Measurements from ENCODE around the gene TCP11. TPM values are rescaled to one million over a fixed set of nuclear protein-coding genes. Genes with fewer than 3 reads are reported as not detected.
A peak's percentile ranks its signal among the peaks of the same experiment; 100 is the strongest.

Gene TCP11
- total RNA-seq, 4 donors from 2014 or later, result not detected

- Histone ChIP-seq H3K27ac (peak overlapping the region in 1 of 4 donors; percentile 50), H3K9me3 (no peaks in the 10 kb centered on the region), H3K4me1 (peaks cover 0 to 4% (median 0%) of the 10 kb centered on the region in 4 donors), H3K4me3 (no peak overlapping the region), H3K36me3 (no peaks in the 10 kb centered on the region), H3K27me3 (no peaks in the 10 kb centered on the region)
- TF ChIP-seq, protein P1, sequence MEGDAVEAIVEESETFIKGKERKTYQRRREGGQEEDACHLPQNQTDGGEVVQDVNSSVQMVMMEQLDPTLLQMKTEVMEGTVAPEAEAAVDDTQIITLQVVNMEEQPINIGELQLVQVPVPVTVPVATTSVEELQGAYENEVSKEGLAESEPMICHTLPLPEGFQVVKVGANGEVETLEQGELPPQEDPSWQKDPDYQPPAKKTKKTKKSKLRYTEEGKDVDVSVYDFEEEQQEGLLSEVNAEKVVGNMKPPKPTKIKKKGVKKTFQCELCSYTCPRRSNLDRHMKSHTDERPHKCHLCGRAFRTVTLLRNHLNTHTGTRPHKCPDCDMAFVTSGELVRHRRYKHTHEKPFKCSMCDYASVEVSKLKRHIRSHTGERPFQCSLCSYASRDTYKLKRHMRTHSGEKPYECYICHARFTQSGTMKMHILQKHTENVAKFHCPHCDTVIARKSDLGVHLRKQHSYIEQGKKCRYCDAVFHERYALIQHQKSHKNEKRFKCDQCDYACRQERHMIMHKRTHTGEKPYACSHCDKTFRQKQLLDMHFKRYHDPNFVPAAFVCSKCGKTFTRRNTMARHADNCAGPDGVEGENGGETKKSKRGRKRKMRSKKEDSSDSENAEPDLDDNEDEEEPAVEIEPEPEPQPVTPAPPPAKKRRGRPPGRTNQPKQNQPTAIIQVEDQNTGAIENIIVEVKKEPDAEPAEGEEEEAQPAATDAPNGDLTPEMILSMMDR (IDR thresholded peaks at IDR 0.05), result no peak
- TF ChIP-seq POLR2A (IDR thresholded peaks at IDR 0.05), result no peak
- DNase-seq, result no peak
Measured at GRCh38 chr6:35166116-35166515, 25.0 kb upstream of the TCP11 start.

GRCh38 chr6:35165630-35166071 lies 24.5 kb upstream of the TCP11 start:
- no peak for TF ChIP-seq POLR2A (IDR thresholded peaks at IDR 0.05)
- DNase-seq, result no peak
- H3K27me3 ChIP-seq, result no peaks in the 10 kb centered on the region
- peak overlapping the region in 1 of 4 donors; percentile 50 for H3K27ac ChIP-seq
- H3K4me1 ChIP-seq, result peaks cover 0 to 4% (median 0%) of the 10 kb centered on the region in 4 donors
- no peaks in the 10 kb centered on the region for H3K9me3 ChIP-seq
- H3K4me3 ChIP-seq, result no peak overlapping the region
- no peaks in the 10 kb centered on the region for H3K36me3 ChIP-seq

DNA sequence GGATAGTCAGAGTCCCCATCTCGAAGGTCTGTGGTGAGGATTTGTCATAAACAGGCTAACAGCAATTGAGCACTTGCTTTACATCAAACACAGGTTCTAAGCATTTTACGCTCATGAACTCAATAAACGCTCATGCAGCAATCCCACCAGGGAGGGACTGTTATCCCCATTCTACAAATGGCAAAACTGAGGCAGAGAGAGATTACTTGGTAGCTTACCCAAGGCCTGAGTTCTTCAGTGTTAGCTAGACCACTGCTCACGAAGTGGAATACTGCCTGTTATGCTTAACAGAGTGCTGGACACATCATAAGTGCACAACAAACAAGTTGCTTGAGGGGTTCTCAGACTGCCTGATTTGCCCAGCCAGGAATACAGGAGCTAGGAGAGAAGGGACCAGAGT lies 23.7 kb upstream of the TCP11 start:
- TF ChIP-seq, protein P1 (IDR thresholded peaks at IDR 0.05), result no peak
- no peak for TF ChIP-seq POLR2A (IDR thresholded peaks at IDR 0.05)
- Histone ChIP-seq H3K27ac (no peak overlapping the region), H3K4me3 (no peak overlapping the region), H3K9me3 (no peaks in the 10 kb centered on the region), H3K27me3 (no peaks in the 10 kb centered on the region), H3K36me3 (no peaks in the 10 kb centered on the region), H3K4me1 (peaks cover 0 to 4% (median 0%) of the 10 kb centered on the region in 4 donors)
- no peak for DNase-seq

DNA sequence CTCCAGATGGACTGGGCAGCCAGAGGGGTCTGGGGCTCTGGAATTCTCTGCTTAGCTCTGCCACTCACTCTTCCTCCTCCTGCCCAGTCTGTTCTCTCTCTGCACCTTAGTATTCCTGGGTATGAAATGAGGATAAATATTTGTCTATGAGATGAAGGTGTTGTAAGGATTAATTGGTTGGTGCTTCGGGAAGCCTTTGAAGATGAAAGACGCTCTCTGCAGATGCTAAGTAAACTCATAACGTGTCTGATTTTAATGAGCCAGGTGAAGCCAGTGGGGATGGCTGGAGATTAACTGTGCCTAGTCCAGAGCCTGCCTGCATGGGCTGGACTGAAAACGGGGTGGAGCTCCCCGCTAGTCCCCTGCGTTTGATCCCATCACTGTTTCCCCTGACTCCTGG lies 23.1 kb upstream of the TCP11 start:
- Histone ChIP-seq H3K27ac (no peak overlapping the region), H3K4me3 (no peak overlapping the region), H3K27me3 (no peaks in the 10 kb centered on the region), H3K36me3 (no peaks in the 10 kb centered on the region), H3K4me1 (peaks cover 0 to 4% (median 0%) of the 10 kb centered on the region in 4 donors), H3K9me3 (no peaks in the 10 kb centered on the region)
- no peak for DNase-seq
- no peak for TF ChIP-seq POLR2A (IDR thresholded peaks at IDR 0.05)
- TF ChIP-seq, protein P1 (IDR thresholded peaks at IDR 0.05), result no peak

DNA sequence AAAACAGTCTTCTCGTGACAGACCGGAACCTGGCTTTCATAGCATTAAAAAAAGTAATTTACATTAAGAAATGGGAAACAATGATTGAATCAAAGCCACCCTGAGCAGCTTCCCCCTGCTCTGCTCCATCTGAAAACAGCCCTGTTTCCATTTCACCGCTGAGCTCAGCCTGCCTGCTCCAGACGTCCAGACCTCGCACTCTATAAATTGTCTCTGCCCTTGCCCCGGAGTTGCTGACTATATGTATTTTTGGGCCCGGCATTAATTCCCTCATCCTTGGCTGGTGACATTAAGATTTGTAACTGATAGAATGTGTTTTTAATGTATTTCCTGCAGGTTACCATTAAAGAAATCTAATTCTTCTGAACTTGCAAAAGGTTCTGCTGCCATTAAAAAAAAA lies 22.7 kb upstream of the TCP11 start:
- no peak for DNase-seq
- no peaks in the 10 kb centered on the region for H3K36me3 ChIP-seq
- H3K4me1 ChIP-seq, result peaks cover 0 to 4% (median 0%) of the 10 kb centered on the region in 4 donors
- no peak overlapping the region for H3K4me3 ChIP-seq
- H3K9me3 ChIP-seq, result no peaks in the 10 kb centered on the region
- no peak overlapping the region for H3K27ac ChIP-seq
- H3K27me3 ChIP-seq, result no peaks in the 10 kb centered on the region
- TF ChIP-seq, protein P1 (IDR thresholded peaks at IDR 0.05), result no peak
- no peak for TF ChIP-seq POLR2A (IDR thresholded peaks at IDR 0.05)

DNA sequence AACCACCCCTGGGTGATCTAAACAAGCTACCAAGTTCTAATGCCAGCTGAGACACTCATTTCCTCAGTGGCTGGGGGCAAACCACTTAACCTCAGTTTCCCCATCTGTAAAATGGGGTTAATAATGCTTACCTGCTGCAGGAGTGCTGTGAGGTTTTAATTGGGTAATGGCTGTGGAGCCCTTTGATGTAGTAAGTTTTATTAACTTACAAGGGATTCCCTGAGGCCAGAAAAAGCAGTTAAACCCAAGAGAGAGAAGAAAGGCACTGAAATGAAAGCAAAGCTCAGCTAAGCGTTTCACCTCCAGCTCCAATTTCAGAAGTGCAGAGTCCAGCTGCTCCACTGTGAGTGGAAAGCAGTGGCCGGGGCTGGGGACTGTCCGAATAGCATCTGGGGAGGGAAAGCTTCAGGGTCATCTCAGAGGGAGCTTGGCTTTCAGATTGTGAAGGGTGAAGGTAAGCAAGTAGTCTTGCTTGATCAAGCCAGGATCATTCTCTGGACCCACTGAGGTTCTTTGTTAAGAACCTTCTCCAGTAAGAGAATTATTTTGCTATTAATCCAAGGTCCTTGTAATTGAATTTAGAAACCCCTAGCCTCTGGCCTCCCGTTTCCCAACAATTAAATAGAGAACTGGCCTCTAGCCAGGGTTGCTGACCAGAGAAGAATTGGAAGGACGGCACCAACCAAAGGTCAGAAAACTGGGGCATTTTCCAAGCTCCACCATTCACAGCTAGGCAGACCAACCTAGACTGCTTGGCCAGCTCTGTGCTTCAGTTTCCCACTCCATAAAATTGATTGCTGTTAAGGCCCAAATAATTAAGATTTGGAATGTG lies 20.9 kb upstream of the TCP11 start:
- no peak for DNase-seq
- Histone ChIP-seq H3K4me1 (peaks cover 0 to 4% (median 0%) of the 10 kb centered on the region in 4 donors), H3K9me3 (no peaks in the 10 kb centered on the region), H3K36me3 (no peaks in the 10 kb centered on the region), H3K27ac (no peak overlapping the region), H3K4me3 (no peak overlapping the region), H3K27me3 (no peaks in the 10 kb centered on the region)
- TF ChIP-seq POLR2A (IDR thresholded peaks at IDR 0.05), result no peak
- TF ChIP-seq, protein P1 (IDR thresholded peaks at IDR 0.05), result no peak

Data from Peyer's patch (tissue), 4 donors.